Stimulated activated CD4-positive, alpha-beta T cell treated with anti-CD3 and anti-CD28 coated beads, Interleukin-4, amount 100 ng/mL, for 24 hours (primary cell): ENCODE measurements around the gene TMOD2.
A peak's percentile ranks its signal among the peaks of the same experiment; 100 is the strongest.

Source experiments
- DNase-seq: peaks from one replicate; pipeline ENCODE4 v3.0.0-alpha.2; 2020

The TMOD2 gene

DNA sequence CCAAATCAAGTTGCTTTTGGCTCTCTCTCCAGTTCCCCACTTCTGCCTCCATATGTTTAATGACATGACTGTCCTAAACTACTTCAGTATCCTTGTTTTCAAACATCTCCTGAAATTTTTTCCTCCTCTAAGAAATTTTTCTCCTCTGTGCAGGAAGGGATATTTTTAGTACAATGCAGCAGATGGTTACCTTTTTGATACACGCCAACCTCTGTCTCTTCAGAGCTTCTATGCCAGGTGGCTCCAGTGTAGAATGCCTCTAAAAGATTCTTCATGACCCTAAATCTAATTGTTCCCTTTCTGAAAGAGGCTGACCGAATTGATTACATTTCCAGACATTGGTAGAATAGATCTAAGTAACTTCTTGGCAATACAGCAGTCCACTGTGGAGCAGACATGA lies 111.7 kb downstream of the TMOD2 start:
- DNase-seq, result no peak

DNA sequence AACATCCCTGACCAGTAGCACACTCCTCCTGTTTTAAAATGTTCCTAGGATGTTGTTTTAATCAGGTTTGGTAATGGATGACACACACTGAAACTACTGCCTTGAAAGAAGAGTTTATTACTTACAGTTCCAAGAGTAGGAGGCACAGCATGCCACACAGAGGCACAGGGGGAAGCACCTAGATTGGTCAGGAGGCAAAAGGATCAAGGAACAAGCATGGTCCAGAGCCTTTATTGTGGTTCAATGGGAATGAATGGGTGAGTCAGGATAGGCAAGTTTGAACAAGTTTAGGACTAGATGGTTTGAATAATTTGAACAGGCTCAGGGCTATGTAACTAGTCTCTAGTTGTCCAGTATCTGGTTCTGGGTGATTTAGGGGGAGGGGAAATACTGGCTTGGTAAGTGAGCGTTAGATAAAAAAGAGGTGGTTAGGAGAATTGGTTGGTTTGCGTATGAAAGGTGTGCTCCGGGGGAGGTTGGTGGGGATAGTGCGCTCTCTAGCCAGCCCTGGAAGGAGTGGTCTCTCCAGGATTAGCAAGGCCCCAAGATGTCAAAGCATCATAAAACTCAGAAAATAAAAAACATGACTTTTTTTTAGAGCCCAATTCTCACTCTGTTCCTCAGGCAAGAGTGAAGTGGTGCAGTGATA lies 113.1 kb downstream of the TMOD2 start:
- DNase-seq, result peak; percentile 42

DNA sequence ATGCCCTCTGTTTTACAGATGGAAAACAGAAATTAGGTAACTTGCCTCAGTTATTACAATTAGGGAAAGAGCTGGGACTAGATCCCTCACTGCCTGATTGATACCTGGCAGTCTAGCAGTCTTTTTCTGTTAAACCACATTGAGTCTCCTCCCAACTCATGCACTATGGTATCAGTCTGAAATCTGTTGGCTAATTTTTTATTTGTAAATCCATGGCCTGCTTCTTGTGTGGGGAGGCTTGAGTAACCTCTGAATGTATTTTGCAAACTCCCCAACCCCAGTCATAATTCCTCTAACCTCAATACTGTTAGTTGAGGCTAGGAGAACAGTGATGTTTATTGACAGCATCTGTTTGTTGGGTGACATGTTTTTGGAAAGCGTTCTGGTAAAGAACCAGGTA lies 113.9 kb downstream of the TMOD2 start:
- DNase-seq, result no peak
